Mucosa of rectum (tissue), 2 donors: ENCODE measurements around the gene TTC9.

ENCODE experiments used
- H3K27ac ChIP-seq, 2 donors: one replicate each; pipeline ENCODE4 v1.7.0; 2013; ENCODE audit warnings: inconsistent platforms in 2 of 2, low read depth in 2 of 2, low read length in 2 of 2
- H3K27me3 ChIP-seq, 2 donors: one replicate each; pipeline ENCODE4 v1.7.0; 2013; ENCODE audit warnings: low read length in 2 of 2; ENCODE audit not compliant: control insufficient read depth in 2 of 2, insufficient read depth in 2 of 2
- H3K36me3 ChIP-seq, 2 donors: one replicate each; pipeline ENCODE4 v1.7.0; 2013; ENCODE audit warnings: low read length in 2 of 2; ENCODE audit not compliant: control insufficient read depth in 2 of 2, insufficient read depth in 2 of 2
- H3K4me1 ChIP-seq, 2 donors: one replicate each; pipeline ENCODE4 v1.7.0; 2013; ENCODE audit warnings: low read length in 2 of 2, mild to moderate bottlenecking in 1 of 2; ENCODE audit not compliant: control insufficient read depth in 2 of 2, insufficient read depth in 2 of 2
- H3K4me3 ChIP-seq, 2 donors: one replicate each; pipeline ENCODE4 v1.7.0; 2013; ENCODE audit warnings: low read length in 2 of 2
- H3K9ac ChIP-seq, 2 donors: one replicate each; pipeline ENCODE4 v1.7.0; 2013; ENCODE audit warnings: low read length in 2 of 2, low read depth in 1 of 2, mild to moderate bottlenecking in 1 of 2
- H3K9me3 ChIP-seq, 2 donors: one replicate each; pipeline ENCODE4 v1.7.0; 2013; ENCODE audit warnings: low read length in 2 of 2; ENCODE audit not compliant: control insufficient read depth in 2 of 2
- donor health status: healthy.
- donor health status: Normal muscosa, but diverticular disease.

TTC9 gene

GRCh38 chr14:70709726-70710382, 68.1 kb downstream of the TTC9 start:
- no peak overlapping the region for H3K9ac ChIP-seq
- no peaks in the 10 kb centered on the region for H3K9me3 ChIP-seq
- H3K4me1 ChIP-seq, result no peaks in the 10 kb centered on the region
- H3K4me3 ChIP-seq, result no peak overlapping the region
- H3K27ac ChIP-seq, result no peak overlapping the region
- H3K36me3 ChIP-seq, result no peaks in the 10 kb centered on the region
- H3K27me3 ChIP-seq, result peaks cover 0 to 4% of the 10 kb centered on the region in 2 donors

- H3K4me1 ChIP-seq, result no peaks in the 10 kb centered on the region
- no peak overlapping the region for H3K4me3 ChIP-seq
- no peaks in the 10 kb centered on the region for H3K36me3 ChIP-seq
- no peak overlapping the region for H3K9ac ChIP-seq
- H3K9me3 ChIP-seq, result no peaks in the 10 kb centered on the region
- H3K27ac ChIP-seq, result no peak overlapping the region
- H3K27me3 ChIP-seq, result no peaks in the 10 kb centered on the region
Measured at GRCh38 chr14:70711451-70711850, 69.7 kb downstream of the TTC9 start.

GRCh38 chr14:70713096-70713495, 71.4 kb downstream of the TTC9 start:
- no peaks in the 10 kb centered on the region for H3K36me3 ChIP-seq
- H3K9me3 ChIP-seq, result no peaks in the 10 kb centered on the region
- no peaks in the 10 kb centered on the region for H3K4me1 ChIP-seq
- no peak overlapping the region for H3K4me3 ChIP-seq
- no peak overlapping the region for H3K27ac ChIP-seq
- H3K9ac ChIP-seq, result no peak overlapping the region
- no peaks in the 10 kb centered on the region for H3K27me3 ChIP-seq

- Histone ChIP-seq H3K4me3 (no peak overlapping the region), H3K4me1 (no peaks in the 10 kb centered on the region), H3K9ac (no peak overlapping the region), H3K36me3 (no peaks in the 10 kb centered on the region), H3K27ac (no peak overlapping the region), H3K27me3 (no peaks in the 10 kb centered on the region), H3K9me3 (no peaks in the 10 kb centered on the region)
Measured at GRCh38 chr14:70713511-70713916, 71.8 kb downstream of the TTC9 start.

- no peak overlapping the region for H3K27ac ChIP-seq
- no peaks in the 10 kb centered on the region for H3K27me3 ChIP-seq
- no peaks in the 10 kb centered on the region for H3K4me1 ChIP-seq
- no peak overlapping the region for H3K9ac ChIP-seq
- no peak overlapping the region for H3K4me3 ChIP-seq
- no peaks in the 10 kb centered on the region for H3K9me3 ChIP-seq
- no peaks in the 10 kb centered on the region for H3K36me3 ChIP-seq
Measured at GRCh38 chr14:70714055-70714550, 72.4 kb downstream of the TTC9 start.

- Histone ChIP-seq H3K4me1 (no peaks in the 10 kb centered on the region), H3K27me3 (no peaks in the 10 kb centered on the region), H3K27ac (no peak overlapping the region), H3K9me3 (no peaks in the 10 kb centered on the region), H3K9ac (no peak overlapping the region), H3K36me3 (no peaks in the 10 kb centered on the region), H3K4me3 (no peak overlapping the region)
Measured at GRCh38 chr14:70716483-70716882, 74.8 kb downstream of the TTC9 start.

GRCh38 chr14:70716958-70717357, 75.2 kb downstream of the TTC9 start:
- H3K9me3 ChIP-seq, result no peaks in the 10 kb centered on the region

GRCh38 chr14:70718383-70719118, 76.8 kb downstream of the TTC9 start:
- Histone ChIP-seq H3K27me3 (no peaks in the 10 kb centered on the region), H3K9ac (no peak overlapping the region), H3K4me3 (no peak overlapping the region), H3K36me3 (no peaks in the 10 kb centered on the region), H3K4me1 (no peaks in the 10 kb centered on the region), H3K9me3 (no peaks in the 10 kb centered on the region), H3K27ac (no peak overlapping the region)

More at GRCh38 chr14:70716958-70717357, 75.2 kb downstream of the TTC9 start:
- Histone ChIP-seq H3K27ac (no peak overlapping the region), H3K27me3 (no peaks in the 10 kb centered on the region), H3K4me3 (no peak overlapping the region), H3K4me1 (no peaks in the 10 kb centered on the region), H3K36me3 (no peaks in the 10 kb centered on the region), H3K9ac (no peak overlapping the region)

GRCh38 chr14:70721542-70721941, 79.8 kb downstream of the TTC9 start:
- Histone ChIP-seq H3K9ac (no peak overlapping the region), H3K4me3 (no peak overlapping the region), H3K36me3 (no peaks in the 10 kb centered on the region), H3K9me3 (no peaks in the 10 kb centered on the region), H3K4me1 (no peaks in the 10 kb centered on the region), H3K27me3 (no peaks in the 10 kb centered on the region), H3K27ac (no peak overlapping the region)

GRCh38 chr14:70722418-70722817, 80.7 kb downstream of the TTC9 start:
- H3K4me1 ChIP-seq, result no peaks in the 10 kb centered on the region

More at GRCh38 chr14:70722418-70722817, 80.7 kb downstream of the TTC9 start:
- Histone ChIP-seq H3K36me3 (no peaks in the 10 kb centered on the region), H3K27ac (no peak overlapping the region), H3K4me3 (no peak overlapping the region), H3K9me3 (no peaks in the 10 kb centered on the region), H3K9ac (no peak overlapping the region), H3K27me3 (no peaks in the 10 kb centered on the region)
